Measurements from ENCODE around the gene GALNT2. TPM values are rescaled to one million over a fixed set of nuclear protein-coding genes. Genes with fewer than 3 reads are reported as not detected.

Gene GALNT2
- total and polyA plus RNA-seq, 2 of the 13 experiments (the other 11 are each of a cell fraction or from before 2014, with no cell fraction given), result 39.3 to 39.6 TPM

DNA sequence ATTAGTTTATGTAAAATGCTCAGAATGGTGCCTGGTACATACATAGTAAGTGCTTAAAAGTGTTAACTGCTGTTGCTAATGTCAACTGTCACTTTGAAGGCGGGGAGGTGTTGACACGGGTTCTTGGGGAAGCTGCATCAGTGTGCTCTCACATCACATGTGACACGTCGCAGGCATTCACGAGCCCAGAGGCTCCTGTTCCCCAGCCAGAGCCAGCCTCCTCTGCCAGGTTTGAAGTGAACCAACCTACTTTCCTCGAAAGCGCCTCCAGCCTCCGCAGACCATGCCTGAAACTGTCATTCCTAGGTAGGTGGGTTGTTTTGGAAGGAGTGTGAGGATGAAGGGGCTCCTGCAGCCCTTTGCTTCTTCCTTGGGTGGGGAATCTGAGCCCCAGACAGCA lies 13.8 kb downstream of the GALNT2 start (continued):
- TF ChIP-seq, protein P1, sequence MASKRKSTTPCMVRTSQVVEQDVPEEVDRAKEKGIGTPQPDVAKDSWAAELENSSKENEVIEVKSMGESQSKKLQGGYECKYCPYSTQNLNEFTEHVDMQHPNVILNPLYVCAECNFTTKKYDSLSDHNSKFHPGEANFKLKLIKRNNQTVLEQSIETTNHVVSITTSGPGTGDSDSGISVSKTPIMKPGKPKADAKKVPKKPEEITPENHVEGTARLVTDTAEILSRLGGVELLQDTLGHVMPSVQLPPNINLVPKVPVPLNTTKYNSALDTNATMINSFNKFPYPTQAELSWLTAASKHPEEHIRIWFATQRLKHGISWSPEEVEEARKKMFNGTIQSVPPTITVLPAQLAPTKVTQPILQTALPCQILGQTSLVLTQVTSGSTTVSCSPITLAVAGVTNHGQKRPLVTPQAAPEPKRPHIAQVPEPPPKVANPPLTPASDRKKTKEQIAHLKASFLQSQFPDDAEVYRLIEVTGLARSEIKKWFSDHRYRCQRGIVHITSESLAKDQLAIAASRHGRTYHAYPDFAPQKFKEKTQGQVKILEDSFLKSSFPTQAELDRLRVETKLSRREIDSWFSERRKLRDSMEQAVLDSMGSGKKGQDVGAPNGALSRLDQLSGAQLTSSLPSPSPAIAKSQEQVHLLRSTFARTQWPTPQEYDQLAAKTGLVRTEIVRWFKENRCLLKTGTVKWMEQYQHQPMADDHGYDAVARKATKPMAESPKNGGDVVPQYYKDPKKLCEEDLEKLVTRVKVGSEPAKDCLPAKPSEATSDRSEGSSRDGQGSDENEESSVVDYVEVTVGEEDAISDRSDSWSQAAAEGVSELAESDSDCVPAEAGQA (IDR thresholded peaks at IDR 0.05; ENCODE audit: low read depth), result no peak
- TF ChIP-seq, protein P1 (CRISPR knock-in tag; IDR thresholded peaks at IDR 0.05; ENCODE audit: borderline replicate concordance), result no peak
- no peak for TF ChIP-seq YY1 (IDR thresholded peaks at IDR 0.05; ENCODE audit: insufficient read depth, insufficient replicate concordance, low read depth, low read length)
- TF ChIP-seq EEA1 (CRISPR knock-in tag; IDR thresholded peaks at IDR 0.05; ENCODE audit: borderline replicate concordance), result no peak
- no peak for TF ChIP-seq CBX2 (IDR thresholded peaks at IDR 0.05; ENCODE audit: low read depth, low read length)
- no peak for TF ChIP-seq CBX2 (CRISPR knock-in tag; IDR thresholded peaks at IDR 0.05; ENCODE audit: low read depth)
- TF ChIP-seq PAWR (CRISPR knock-in tag; IDR thresholded peaks at IDR 0.05; ENCODE audit: borderline replicate concordance), result no peak
- no peak for TF ChIP-seq SP1 (IDR thresholded peaks at IDR 0.05)
- TF ChIP-seq SP1 (CRISPR knock-in tag; IDR thresholded peaks at IDR 0.05), result no peak

All from HepG2 (cell line).